Measurements from ENCODE around the gene XAF1.

XAF1 gene

GRCh38 chr17:6712854-6713129 is 43.1 kb upstream of the XAF1 start:
- no peak overlapping the region for H3K4me2 ChIP-seq
- H3K79me2 ChIP-seq (ENCODE audit: insufficient read depth, low read depth) = no peaks in the 10 kb centered on the region
- no peaks in the 10 kb centered on the region for H4K20me1 ChIP-seq (ENCODE audit: insufficient read depth)
- H3K4me3 ChIP-seq (IDR thresholded peaks at IDR 0.05; ENCODE audit: insufficient read depth, low read depth, low read length) = no peak overlapping the region
- no peak overlapping the region for H3K9ac ChIP-seq
- no peaks in the 10 kb centered on the region for H3K27me3 ChIP-seq (ENCODE audit: insufficient read depth, low read depth)
- no peak overlapping the region for H2AFZ ChIP-seq (ENCODE audit: low read depth)
- no peaks in the 10 kb centered on the region for H3K36me3 ChIP-seq (ENCODE audit: insufficient read depth)
- no peak for TF ChIP-seq CTCF (conservative IDR thresholded peaks at IDR 0.05; ENCODE audit: low read depth, low read length)
- H3K4me1 ChIP-seq (ENCODE audit: low read depth, poor library complexity, severe bottlenecking) = no peaks in the 10 kb centered on the region
- H3K27ac ChIP-seq = no peak overlapping the region

- H3K27me3 ChIP-seq (ENCODE audit: insufficient read depth, low read depth) = no peaks in the 10 kb centered on the region
- TF ChIP-seq CTCF (conservative IDR thresholded peaks at IDR 0.05; ENCODE audit: low read depth, low read length) = no peak
- H3K4me1 ChIP-seq (ENCODE audit: low read depth, poor library complexity, severe bottlenecking) = no peaks in the 10 kb centered on the region
- H3K36me3 ChIP-seq (ENCODE audit: insufficient read depth) = no peaks in the 10 kb centered on the region
- H4K20me1 ChIP-seq (ENCODE audit: insufficient read depth) = no peaks in the 10 kb centered on the region
- no peak within 1 kb of the TSS for H3K9ac ChIP-seq
- no peak within 1 kb of the TSS for H3K27ac ChIP-seq
- H3K79me2 ChIP-seq (ENCODE audit: insufficient read depth, low read depth) = no peaks in the 10 kb centered on the region
- H3K4me2 ChIP-seq = no peak within 1 kb of the TSS
- no peak within 1 kb of the TSS for H2AFZ ChIP-seq (ENCODE audit: low read depth)
- H3K4me3 ChIP-seq (IDR thresholded peaks at IDR 0.05; ENCODE audit: insufficient read depth, low read depth, low read length) = no peak within 1 kb of the TSS
These were observed 42.5 kb upstream of the XAF1 start, which contains the start of gene SLC13A5 for GRCh38 chr17:6713130-6713917. Gene SLC13A5, minus strand, starts transcription at chr17:6713369. Its CDS starts 36 bp downstream, at chr17:6713333.

GRCh38 chr17:6713918-6714271 is 42.0 kb upstream of the XAF1 start:
- no peak overlapping the region for H2AFZ ChIP-seq (ENCODE audit: low read depth)
- no peak overlapping the region for H3K4me2 ChIP-seq
- H3K9ac ChIP-seq = no peak overlapping the region
- no peak overlapping the region for H3K4me3 ChIP-seq (IDR thresholded peaks at IDR 0.05; ENCODE audit: insufficient read depth, low read depth, low read length)
- no peaks in the 10 kb centered on the region for H3K36me3 ChIP-seq (ENCODE audit: insufficient read depth)
- H3K79me2 ChIP-seq (ENCODE audit: insufficient read depth, low read depth) = no peaks in the 10 kb centered on the region
- no peaks in the 10 kb centered on the region for H4K20me1 ChIP-seq (ENCODE audit: insufficient read depth)
- no peaks in the 10 kb centered on the region for H3K27me3 ChIP-seq (ENCODE audit: insufficient read depth, low read depth)
- H3K27ac ChIP-seq = no peak overlapping the region
- TF ChIP-seq CTCF (conservative IDR thresholded peaks at IDR 0.05; ENCODE audit: low read depth, low read length) = no peak
- H3K4me1 ChIP-seq (ENCODE audit: low read depth, poor library complexity, severe bottlenecking) = no peaks in the 10 kb centered on the region

GRCh38 chr17:6714315-6714874 is 41.5 kb upstream of the XAF1 start:
- no peak overlapping the region for H3K9ac ChIP-seq
- no peak overlapping the region for H2AFZ ChIP-seq (ENCODE audit: low read depth)

More at GRCh38 chr17:6714315-6714874, 41.5 kb upstream of the XAF1 start:
- H3K4me2 ChIP-seq = no peak overlapping the region
- H3K27ac ChIP-seq = no peak overlapping the region
- no peaks in the 10 kb centered on the region for H4K20me1 ChIP-seq (ENCODE audit: insufficient read depth)
- H3K4me3 ChIP-seq (IDR thresholded peaks at IDR 0.05; ENCODE audit: insufficient read depth, low read depth, low read length) = no peak overlapping the region
- TF ChIP-seq CTCF (conservative IDR thresholded peaks at IDR 0.05; ENCODE audit: low read depth, low read length) = no peak
- H3K27me3 ChIP-seq (ENCODE audit: insufficient read depth, low read depth) = no peaks in the 10 kb centered on the region
- no peaks in the 10 kb centered on the region for H3K4me1 ChIP-seq (ENCODE audit: low read depth, poor library complexity, severe bottlenecking)
- no peaks in the 10 kb centered on the region for H3K36me3 ChIP-seq (ENCODE audit: insufficient read depth)
- no peaks in the 10 kb centered on the region for H3K79me2 ChIP-seq (ENCODE audit: insufficient read depth, low read depth)
